ENCODE data around the gene PRLR. TPM values are rescaled to one million over a fixed set of nuclear protein-coding genes. Genes with fewer than 3 reads are reported as not detected.

Gene PRLR
- total and polyA plus RNA-seq, 2 of the 8 experiments (the other 6 are each of a cell fraction or from before 2014, with no cell fraction given), result 0.53 to 2.5 TPM

- no peak for TF ChIP-seq CHD7 (IDR thresholded peaks at IDR 0.05; ENCODE audit: insufficient replicate concordance, low read length)
- TF ChIP-seq TAF7 (optimal IDR thresholded peaks at IDR 0.05; ENCODE audit: borderline replicate concordance, low read depth, low read length), result no peak
- TF ChIP-seq CREB1 (IDR thresholded peaks at IDR 0.05), result no peak
- no peak for TF ChIP-seq SIN3A (conservative IDR thresholded peaks at IDR 0.05 in 1 of 2, IDR thresholded peaks at IDR 0.05 in 1 of 2; ENCODE audit: low read depth in 1 of 2, low read length in 2 of 2)
- TF ChIP-seq SRF (IDR thresholded peaks at IDR 0.05; ENCODE audit: low read depth, low read length), result no peak
- TF ChIP-seq BCL11A (IDR thresholded peaks at IDR 0.05; ENCODE audit: low read depth in 2 of 2, low read length in 2 of 2), result no peak
- TF ChIP-seq HDAC2 (IDR thresholded peaks at IDR 0.05; ENCODE audit: borderline replicate concordance in 1 of 2, low read depth in 2 of 2, low read length in 2 of 2), result no peak
- TF ChIP-seq FOSL1 (IDR thresholded peaks at IDR 0.05; ENCODE audit: insufficient read depth, low read depth, low read length), result no peak
These were observed 68.5 kb downstream of the PRLR start (continued) for GRCh38 chr5:35161652-35162273.
